Stimulated activated CD8-positive, alpha-beta memory T cell treated with anti-CD3 and anti-CD28 coated beads, Interleukin-12 subunit alpha, Interleukin-12 subunit beta, amount 100 ng/mL, for 1 hour (primary cell): ENCODE data around the gene LDLRAD4.

Experiments used
- DNase-seq: peaks from one replicate; pipeline ENCODE4 v3.0.0-alpha.2; 2020; ENCODE audit warnings: low read depth

Gene LDLRAD4

GRCh38 chr18:13520306-13520705, 301.7 kb downstream of the LDLRAD4 start:
- DNase-seq, result no peak

- DNase-seq, result no peak
Observed at GRCh38 chr18:13520741-13521140, 302.2 kb downstream of the LDLRAD4 start.

- DNase-seq, result no peak
Observed at GRCh38 chr18:13521418-13521817, 302.9 kb downstream of the LDLRAD4 start.

- no peak for DNase-seq
Observed at GRCh38 chr18:13522256-13522655, 303.7 kb downstream of the LDLRAD4 start.

GRCh38 chr18:13522861-13523660, 304.5 kb downstream of the LDLRAD4 start:
- DNase-seq, result no peak

GRCh38 chr18:13524054-13524453, 305.5 kb downstream of the LDLRAD4 start:
- no peak for DNase-seq

- no peak for DNase-seq
Observed at GRCh38 chr18:13524811-13525210, 306.3 kb downstream of the LDLRAD4 start.

- no peak for DNase-seq
Observed at GRCh38 chr18:13525381-13526029, 306.9 kb downstream of the LDLRAD4 start.

GRCh38 chr18:13526519-13526918, 308.0 kb downstream of the LDLRAD4 start:
- no peak for DNase-seq

- no peak for DNase-seq
Observed at GRCh38 chr18:13527256-13527655, 308.7 kb downstream of the LDLRAD4 start.

GRCh38 chr18:13527730-13528129, 309.2 kb downstream of the LDLRAD4 start:
- no peak for DNase-seq

GRCh38 chr18:13528739-13529392, 310.3 kb downstream of the LDLRAD4 start:
- DNase-seq, result no peak

- DNase-seq, result no peak
Observed at GRCh38 chr18:13530033-13530878, 311.7 kb downstream of the LDLRAD4 start.

GRCh38 chr18:13530879-13531387, 312.4 kb downstream of the LDLRAD4 start:
- DNase-seq, result no peak

- no peak for DNase-seq
Observed at GRCh38 chr18:13531681-13532325, 313.2 kb downstream of the LDLRAD4 start.

GRCh38 chr18:13532406-13533075, 314.0 kb downstream of the LDLRAD4 start:
- DNase-seq, result no peak

- no peak for DNase-seq
Observed at GRCh38 chr18:13534631-13535030, 316.1 kb downstream of the LDLRAD4 start.

- DNase-seq, result no peak
Observed at GRCh38 chr18:13536578-13536977, 318.0 kb downstream of the LDLRAD4 start.

- DNase-seq, result no peak
Observed at GRCh38 chr18:13537022-13537780, 318.6 kb downstream of the LDLRAD4 start.

- no peak for DNase-seq
Observed at GRCh38 chr18:13538630-13539029, 320.1 kb downstream of the LDLRAD4 start.
